ENCODE results near the gene TTC38. TPM values are rescaled to one million over a fixed set of nuclear protein-coding genes. Genes with fewer than 3 reads are reported as not detected.

TTC38 gene
- total RNA-seq, 1 donor from 2014 or later: 6.5 TPM

DNA sequence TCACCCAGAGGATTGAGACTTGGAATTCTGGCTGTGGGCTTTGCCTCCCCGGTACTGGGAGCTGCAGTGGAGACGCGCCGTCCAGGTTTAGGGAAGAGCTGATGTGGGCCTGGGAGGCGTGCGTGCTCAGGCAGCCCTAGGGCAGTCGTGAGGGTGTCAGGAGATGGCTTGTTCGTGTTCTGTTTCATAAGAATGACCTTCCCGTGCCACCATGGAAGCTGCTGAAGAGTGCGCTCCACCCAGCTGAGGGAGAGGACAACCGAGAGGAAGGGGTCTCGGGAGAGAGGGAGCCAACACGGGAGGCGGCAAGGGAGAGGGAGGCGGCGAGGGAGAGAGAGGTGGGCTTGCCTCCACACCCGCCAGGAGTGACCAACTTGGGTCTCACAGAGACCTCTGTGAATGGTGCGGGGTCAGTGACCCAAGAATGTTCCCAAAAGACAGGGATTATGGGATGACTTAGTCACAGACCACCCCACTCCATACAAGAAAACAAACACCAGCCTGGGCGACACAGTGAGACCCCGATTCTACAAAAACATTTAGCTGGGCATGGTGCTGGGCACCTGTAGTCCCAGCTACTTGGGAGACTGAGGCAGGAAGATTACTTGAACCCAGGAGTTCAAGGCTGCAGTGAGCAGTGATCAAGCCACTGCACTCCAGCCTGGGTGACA, 53.0 kb downstream of the TTC38 start:
- no peak for FAIRE-seq
- no peak for DNase-seq (ENCODE audit: low spot score in 2 of 2)

DNA sequence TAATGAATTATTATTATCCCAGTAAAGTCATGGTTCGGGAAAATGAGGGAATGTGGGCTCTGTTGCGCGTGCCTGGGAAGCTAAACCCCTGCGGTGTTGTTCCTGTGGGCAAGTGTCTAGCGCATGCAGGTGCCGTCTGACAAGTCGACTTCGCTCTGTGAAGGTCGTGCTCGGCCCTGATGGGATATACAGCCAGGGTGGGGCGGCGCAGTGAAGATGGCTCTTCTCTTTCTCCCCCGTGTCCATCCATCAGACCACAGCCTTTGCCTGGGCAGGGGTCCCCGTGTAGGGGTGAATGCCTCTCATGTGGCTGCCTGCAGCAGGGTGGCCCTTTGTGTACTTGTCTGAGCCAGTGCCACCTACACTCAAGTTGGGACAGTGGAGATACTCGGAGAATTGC, 54.9 kb downstream of the TTC38 start:
- FAIRE-seq: no peak
- no peak for DNase-seq (ENCODE audit: low spot score in 2 of 2)

DNA sequence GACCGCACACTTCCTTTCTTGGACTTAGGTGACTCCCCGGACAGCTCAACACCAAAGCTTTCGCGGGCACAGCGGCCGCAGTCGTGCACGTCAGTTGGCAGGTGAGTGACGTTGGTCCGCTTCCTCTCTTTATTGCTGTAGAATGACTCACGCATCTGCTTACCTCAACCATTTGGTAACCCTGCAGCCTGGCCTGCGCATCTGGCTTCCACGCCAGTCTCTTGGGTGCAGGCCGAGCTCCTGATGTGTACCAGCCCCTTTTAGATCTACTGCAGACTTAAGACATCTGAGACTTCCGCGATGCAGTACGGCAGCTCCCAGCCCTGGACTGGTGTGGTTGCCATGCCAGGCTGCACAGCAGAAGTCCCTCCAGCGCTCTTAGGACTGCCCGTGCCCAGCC, 55.4 kb downstream of the TTC38 start:
- FAIRE-seq: no peak

DNA sequence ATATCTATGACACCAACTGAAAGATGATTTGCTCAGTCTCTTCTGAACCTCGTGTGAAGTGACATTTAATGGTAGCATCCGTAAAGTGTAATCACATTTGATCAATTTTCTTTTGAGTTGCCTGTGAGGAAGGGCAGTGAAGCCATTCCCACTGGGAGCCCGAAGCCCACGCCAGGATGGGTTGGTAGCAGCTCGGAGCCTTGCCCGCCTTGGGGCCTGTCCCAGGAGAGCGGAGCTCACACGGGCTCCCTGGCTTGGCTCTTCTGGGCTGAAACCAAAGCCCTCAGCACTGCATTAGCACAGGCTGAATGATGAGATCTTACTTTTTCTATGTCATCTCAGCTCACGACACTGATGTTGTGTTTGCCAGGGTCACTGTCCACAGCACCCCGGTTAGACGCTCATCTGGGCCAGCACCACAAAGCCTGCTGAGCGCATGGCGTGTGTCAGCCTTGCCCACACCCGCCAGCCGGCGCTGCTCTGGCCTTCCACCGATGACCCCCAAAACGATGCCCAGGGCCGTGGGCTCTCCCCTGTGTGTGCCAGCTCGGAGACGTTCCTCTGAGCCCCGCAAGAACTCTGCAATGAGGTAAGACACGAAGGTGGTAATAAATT, 58.4 kb downstream of the TTC38 start:
- FAIRE-seq (no peak), DNase-seq (ENCODE audit: low spot score in 2 of 2) (no peak)

More for the DNA sequence above, 55.4 kb downstream of the TTC38 start:
- DNase-seq (ENCODE audit: low spot score in 2 of 2): no peak

DNA sequence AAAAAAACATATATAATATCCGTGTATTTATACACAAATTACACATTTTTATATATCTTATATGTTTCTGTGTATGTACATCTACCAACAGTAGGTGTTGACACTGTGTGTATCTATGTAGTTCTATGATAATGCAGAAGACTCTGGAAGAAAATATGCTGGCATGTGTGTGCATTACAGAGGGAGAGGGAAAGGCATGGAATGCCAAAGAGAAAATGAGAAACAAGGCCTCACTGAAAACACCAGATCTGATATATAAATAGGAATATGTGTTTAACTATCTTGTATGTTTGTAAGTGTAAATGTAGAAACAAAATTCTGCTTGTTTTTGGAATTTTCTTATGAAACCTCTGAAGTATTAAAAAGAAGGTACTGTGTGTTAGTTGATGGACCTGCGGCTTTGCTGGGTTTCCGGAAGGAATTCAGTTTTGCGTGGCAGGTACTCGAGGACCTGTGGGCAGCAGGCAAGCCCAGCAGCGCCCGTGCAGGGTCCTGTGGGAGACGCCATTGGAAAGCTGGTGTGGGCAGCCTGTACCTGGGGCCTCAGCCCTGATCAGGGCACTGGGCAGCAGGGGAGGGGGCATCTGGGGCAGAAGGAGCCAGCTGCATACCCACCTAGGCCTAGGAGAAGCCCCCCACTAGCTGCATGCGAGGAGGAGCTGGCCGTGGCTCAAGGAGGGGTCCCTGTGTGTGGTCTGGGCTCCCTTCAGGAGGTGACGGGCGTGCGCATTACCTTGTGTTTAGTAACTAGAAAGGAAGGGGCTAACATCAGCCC, 60.1 kb downstream of the TTC38 start:
- FAIRE-seq (no peak), DNase-seq (ENCODE audit: low spot score in 2 of 2) (no peak)

DNA sequence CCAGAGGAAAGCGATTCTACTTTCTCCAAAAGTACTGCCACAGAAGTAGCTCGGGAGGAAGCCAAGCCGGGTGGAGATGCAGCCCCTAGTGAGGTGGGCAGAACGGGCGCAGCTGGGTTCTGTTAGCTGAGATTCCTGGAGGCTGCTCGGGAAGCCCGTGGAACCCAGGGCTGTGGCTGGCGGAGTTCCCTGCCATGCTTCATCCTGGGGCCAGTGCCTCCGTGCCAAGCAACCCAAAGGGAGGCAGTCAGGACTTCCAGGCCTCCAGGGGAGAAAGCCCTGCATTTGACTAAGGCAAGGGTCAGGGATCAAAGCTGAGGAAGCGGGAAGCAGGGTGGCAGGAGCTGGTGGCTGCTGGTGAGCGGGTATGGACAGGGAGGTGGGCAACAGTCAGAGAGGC, 61.0 kb downstream of the TTC38 start:
- DNase-seq (ENCODE audit: low spot score in 2 of 2): no peak
- FAIRE-seq: no peak

DNA sequence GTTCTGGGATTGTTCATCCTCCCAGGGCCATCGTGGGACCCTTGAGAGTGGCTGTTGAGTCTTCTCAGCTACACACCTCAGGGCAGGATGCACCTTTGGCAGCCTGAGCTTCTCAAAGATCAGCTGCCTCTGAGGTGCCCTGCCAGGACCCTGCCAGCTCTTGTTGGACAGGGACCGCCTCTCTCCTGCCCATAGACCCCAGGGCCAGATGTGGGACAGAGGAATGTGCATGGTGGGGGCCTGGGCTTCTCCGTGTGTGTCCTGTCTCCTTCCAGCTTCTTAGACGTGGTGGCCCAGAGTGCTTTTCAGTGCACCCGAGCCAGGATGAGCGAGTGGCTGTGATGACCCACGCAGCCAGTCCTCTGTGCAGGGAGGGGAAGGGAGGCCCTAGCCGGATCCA, 61.8 kb downstream of the TTC38 start:
- FAIRE-seq (no peak), DNase-seq (ENCODE audit: low spot score in 2 of 2) (no peak)

DNA sequence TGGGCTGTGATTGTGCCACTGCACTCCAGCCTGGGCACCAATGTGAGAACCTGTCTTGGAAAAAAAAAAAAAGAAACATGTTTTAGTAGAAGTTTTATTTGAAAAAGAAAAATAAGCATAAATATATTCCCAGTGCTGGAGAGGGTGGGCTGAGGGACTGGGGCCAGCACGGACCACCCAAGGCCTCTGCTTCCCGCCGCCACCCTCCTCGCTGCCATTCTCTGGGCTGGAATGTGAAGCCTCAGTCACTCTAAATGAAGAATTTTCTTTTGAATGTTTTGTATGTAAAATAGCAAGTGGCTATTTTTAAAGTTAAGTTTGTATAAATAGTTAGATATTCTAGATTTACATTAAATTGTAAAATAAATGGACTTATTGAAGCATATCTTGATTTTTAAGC, 62.6 kb downstream of the TTC38 start:
- DNase-seq (ENCODE audit: low spot score in 2 of 2) (no peak), FAIRE-seq (no peak)

DNA sequence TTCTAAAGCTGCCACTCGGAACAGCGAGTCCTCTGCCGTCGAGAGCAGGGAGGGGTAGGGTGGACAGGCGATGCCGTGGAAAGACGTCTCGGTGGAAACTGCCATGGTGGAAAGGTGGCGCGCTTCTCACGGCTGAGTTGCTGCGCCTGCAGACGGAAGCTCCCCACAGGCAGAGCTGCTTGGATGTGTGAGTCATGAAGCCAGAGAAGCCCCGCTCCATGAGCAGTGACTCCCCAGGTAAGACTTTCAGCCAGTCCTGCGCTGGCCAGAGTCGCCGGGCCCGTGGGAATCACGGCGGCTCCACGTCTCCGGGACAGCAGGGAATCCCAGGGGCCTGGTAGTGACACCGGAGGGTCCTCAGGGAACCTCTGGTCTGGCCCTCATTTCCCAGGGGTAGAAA, 63.7 kb downstream of the TTC38 start:
- FAIRE-seq (no peak), DNase-seq (ENCODE audit: low spot score in 2 of 2) (no peak)

DNA sequence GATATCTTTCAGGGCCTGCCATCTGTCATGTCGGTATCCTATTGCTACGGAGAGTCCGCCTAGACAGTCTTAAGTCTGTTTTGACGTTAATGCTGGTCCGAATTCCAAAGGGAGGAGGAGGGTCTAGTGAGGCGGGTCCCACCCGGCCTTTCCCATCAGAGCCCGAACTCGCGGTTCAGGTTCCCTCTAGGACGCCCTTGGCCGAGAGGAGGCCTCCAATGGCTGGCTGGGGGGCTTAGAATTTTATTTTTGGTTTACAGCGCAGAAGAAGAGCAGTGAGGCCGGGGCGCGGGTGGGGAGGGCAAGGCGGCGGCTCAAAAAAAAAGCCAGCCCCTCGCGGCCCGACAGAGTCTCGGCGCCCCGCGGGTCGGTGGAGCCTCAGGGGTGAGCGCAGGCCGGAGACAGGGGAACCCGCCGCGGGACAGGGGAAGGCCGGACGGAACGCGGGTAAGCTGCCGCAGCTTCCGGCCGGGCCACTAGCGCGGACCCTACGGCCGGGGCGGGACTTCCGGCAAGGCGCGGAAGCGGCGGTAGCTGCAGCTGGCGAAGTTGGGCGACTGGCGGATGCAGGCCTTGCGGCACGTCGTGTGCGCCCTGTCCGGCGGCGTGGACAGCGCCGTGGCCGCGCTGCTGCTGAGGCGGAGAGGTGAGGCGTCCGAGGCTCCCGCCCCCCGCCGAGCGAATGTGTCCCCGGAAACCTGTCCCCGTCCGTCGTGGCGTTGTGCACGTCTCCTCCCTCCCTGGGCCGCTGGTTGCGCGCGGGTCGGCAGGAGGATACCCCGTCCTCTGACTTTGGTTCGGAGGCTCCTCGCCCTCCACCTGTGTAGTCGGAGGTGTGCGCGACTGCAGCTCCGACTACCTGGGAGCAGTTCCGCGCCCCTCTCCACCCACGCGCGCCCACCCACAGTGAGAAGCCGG, 67.7 kb downstream of the TTC38 start, which contains the start of gene TRMU:
TSS of gene TRMU (plus strand) at position 514 of the 918 bp plus-strand sequence. CDS start at position 565, 51 bp downstream.
- FAIRE-seq (no peak), DNase-seq (ENCODE audit: low spot score in 2 of 2) (peak; percentile 95)

DNA sequence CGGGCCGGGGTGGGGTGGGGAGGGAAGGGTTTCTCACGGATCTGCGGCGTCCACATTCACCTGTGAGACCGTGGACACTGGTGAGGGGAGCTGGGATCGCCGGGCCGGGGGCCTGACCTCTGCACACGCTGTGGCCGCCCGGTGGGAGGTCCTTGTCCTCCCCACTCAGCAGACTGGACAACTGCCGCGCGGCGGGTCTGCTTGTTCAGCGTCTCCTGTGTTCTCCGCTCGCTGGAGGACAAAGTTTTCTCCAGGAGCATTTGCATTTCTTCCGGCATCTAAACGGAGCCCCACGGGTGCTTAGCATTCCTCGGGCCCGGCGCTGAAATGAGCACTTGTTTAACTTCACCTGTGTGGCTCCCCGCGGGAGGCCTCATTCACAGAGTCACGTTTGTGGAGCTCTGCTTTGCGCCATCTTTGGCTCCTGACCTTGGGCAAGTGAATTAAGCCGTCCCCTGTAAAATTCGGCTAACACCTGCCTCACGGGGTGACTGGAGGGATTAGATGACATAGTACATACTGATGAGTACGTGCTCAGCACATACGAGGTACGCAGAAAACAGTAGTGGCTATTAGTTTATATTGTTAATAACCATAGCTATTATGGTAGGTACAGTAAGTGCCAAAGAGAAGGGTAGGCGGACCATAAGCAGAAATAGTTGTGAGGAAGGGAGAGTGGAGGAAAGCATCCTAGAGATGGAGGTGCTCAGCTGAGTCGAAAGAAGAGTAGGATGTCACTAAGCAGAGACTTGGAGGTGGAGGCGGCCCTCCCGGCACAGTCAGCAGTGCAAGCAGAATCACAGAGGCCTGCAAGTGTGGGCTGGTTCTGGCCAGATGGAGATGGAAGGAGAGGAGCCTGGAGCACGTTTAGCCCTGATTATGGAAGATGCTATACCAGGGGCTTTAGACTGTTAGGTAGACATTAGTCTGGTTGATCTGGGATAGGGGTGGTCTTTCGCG, 68.6 kb downstream of the TTC38 start:
- DNase-seq (ENCODE audit: low spot score in 2 of 2) (no peak), FAIRE-seq (no peak)

DNA sequence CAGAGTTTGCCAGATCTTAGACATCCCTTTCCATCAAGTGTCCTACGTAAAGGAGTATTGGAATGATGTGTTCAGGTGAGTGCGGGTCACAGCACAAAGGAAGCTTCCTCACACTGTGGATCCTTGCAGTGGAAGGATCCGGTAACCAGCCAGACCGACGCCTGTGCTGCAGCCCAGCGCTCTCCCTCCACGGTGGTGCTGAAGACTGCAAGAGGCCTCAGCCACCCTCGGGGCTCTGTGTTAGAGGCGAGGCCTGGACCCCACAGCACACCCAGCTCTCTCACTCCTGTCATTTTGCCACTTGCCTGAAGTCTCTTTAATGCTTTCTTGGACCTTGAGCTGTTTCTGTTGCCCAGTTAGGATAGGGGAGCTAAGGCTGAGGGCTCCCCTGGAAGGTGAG, 70.1 kb downstream of the TTC38 start:
- no peak for DNase-seq (ENCODE audit: low spot score in 2 of 2)
- FAIRE-seq: no peak

DNA sequence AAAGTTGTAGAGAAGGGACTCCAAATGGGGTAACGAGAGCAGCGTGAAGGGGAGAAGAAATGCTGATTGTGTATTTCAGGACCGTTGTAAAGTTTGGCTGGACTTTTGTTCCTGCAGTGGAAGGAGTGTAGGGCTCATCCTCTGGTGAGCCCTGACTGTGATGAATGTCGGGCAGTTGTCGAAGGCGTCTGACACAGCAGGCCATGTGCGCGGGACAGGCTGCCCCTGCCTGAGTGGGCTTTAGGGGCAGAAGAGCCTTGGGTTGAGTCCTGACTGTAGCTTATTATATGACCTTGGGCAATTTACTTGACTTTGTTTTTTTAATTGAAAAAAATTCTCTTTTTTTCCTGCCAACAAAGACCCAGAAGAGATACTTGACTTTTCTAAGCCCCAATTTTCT, 70.8 kb downstream of the TTC38 start:
- FAIRE-seq: no peak
- no peak for DNase-seq (ENCODE audit: low spot score in 2 of 2)

DNA sequence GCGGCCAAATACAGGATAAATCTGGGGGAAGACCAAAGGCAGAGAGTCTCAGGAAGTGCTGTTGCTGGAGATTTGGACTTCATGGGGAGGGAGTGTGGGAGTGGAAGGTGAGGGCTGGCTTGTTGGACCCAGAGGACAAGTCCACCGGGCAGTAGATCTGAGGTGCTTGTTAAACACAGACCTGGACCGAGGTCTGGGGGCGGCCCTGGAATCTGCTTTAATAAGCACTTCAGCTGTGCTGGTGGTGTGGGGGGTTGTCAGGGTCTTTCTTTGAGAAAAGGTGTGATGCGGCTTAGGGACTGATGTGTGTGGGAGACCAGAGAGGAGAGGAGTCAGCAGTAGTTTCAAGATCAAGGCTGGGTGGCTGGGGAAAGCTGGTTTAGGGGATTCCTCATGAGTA, 72.1 kb downstream of the TTC38 start:
- FAIRE-seq (no peak), DNase-seq (ENCODE audit: low spot score in 2 of 2) (no peak)

DNA sequence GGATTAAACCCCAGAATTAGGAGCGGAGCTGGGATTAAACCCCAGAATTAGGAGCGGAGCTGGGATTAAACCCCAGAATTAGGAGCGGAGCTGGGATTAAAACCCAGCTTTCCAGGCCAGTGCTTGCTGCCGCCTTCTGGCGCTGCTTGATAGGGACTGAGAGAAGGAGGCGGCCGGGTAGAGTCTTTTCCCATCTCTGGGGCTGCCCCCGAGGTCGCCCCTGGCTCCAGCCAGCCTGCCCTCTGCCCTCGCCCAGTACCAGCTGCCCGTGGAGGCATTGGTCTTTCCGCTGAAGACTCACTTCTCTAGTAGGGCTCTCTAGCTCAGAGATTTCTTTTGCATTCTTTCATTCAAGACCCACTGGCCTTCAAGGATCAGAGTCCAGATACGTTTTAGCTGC, 72.9 kb downstream of the TTC38 start:
- DNase-seq (ENCODE audit: low spot score in 2 of 2) (no peak), FAIRE-seq (no peak)
